Fibroblast of villous mesenchyme (primary cell): ENCODE data around the gene B4GALT1. TPM values are rescaled to one million over a fixed set of nuclear protein-coding genes. Genes with fewer than 3 reads are reported as not detected.
A peak's percentile ranks its signal among the peaks of the same experiment; 100 is the strongest.

Experiments used
- DNase-seq: peaks from one replicate; pipeline ENCODE4 v3.0.0-alpha.2; 2010; ENCODE audit warnings: low read depth
- H3K4me3 ChIP-seq: 2 replicates; pipeline ENCODE4 v1.5.1; 2011; ENCODE audit warnings: low read depth, mild to moderate bottlenecking, low read length
- total RNA-seq: library from RNA; depleted of rRNA; stranded (reverse); fragments of >200 nt; gene quantifications from 2 replicates; pipeline ENCODE4 v1.2.3, GENCODE V29; 2012
- TF ChIP-seq, protein P1 (sequence below): IDR thresholded peaks from 2 replicates; pipeline ENCODE4 v1.5.1; 2012; ENCODE audit warnings: low read depth, mild to moderate bottlenecking, low read length; ENCODE audit not compliant: insufficient read depth

B4GALT1 gene
- total RNA-seq, 1 donor: 28.5 TPM

DNA sequence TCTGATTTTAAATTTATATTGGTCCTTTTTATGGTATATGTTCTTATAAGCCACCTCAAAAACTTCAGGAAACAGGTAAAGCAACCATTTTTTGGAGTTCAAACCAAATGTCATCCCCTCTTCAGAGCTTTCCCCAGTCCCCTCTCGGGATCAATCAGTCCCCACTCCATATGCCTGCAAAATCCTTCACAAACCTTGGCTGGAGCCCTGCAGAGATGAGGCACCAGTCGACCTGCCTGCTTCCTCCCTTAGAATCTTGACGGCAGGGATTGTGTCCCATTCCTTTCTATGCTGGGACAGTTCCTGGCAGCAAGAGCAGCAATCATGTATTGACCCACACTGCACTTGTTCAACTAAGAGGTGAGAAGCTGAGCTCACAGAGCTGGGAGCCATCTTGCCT, 22.6 kb downstream of the B4GALT1 start:
- TF ChIP-seq, protein P1, sequence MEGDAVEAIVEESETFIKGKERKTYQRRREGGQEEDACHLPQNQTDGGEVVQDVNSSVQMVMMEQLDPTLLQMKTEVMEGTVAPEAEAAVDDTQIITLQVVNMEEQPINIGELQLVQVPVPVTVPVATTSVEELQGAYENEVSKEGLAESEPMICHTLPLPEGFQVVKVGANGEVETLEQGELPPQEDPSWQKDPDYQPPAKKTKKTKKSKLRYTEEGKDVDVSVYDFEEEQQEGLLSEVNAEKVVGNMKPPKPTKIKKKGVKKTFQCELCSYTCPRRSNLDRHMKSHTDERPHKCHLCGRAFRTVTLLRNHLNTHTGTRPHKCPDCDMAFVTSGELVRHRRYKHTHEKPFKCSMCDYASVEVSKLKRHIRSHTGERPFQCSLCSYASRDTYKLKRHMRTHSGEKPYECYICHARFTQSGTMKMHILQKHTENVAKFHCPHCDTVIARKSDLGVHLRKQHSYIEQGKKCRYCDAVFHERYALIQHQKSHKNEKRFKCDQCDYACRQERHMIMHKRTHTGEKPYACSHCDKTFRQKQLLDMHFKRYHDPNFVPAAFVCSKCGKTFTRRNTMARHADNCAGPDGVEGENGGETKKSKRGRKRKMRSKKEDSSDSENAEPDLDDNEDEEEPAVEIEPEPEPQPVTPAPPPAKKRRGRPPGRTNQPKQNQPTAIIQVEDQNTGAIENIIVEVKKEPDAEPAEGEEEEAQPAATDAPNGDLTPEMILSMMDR: no peak
- no peak overlapping the region for H3K4me3 ChIP-seq

DNA sequence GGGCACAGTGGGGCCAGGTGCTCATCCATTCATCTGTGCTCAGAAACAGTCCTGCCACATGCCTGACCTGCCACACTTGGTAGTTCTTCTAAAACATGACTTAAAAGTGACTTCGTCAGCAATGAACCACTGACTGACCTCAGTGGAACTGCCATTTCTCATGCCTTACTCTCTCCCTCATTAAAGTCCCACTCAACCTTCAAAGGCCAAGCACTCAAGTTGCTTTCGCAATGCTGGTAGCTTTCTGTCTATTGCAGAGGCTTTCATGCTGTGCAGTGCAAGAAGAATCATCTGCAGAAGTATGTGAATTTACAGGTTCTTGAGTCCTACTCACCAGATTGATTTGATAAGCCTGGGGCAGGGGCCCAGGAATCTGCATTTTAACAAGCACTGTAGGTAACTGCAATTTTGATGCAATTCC, 23.9 kb downstream of the B4GALT1 start:
- H3K4me3 ChIP-seq: no peak overlapping the region
- TF ChIP-seq, protein P1: no peak
- peak; percentile 96 for DNase-seq

More for the DNA sequence above, 22.6 kb downstream of the B4GALT1 start:
- no peak for DNase-seq

DNA sequence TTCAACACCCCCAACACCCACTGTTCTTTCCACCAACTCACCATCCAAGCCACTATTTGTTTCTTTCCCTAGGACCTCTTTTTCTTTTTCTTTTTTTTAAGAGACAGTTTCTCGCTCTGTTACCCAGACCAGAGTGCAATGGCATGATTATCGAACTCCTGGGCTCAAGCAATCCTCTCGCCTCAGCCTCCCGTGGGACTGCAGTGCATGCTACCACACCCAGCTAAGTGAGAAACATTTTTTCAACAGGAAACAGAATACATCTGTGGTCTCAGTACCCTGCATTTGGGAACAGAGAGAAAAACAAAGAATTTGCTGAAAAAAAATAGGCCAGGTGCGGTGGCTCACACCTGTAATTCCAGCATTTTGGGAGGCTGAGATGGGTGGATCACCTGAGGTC, 24.6 kb downstream of the B4GALT1 start:
- TF ChIP-seq, protein P1: no peak
- DNase-seq: no peak
- no peak overlapping the region for H3K4me3 ChIP-seq

DNA sequence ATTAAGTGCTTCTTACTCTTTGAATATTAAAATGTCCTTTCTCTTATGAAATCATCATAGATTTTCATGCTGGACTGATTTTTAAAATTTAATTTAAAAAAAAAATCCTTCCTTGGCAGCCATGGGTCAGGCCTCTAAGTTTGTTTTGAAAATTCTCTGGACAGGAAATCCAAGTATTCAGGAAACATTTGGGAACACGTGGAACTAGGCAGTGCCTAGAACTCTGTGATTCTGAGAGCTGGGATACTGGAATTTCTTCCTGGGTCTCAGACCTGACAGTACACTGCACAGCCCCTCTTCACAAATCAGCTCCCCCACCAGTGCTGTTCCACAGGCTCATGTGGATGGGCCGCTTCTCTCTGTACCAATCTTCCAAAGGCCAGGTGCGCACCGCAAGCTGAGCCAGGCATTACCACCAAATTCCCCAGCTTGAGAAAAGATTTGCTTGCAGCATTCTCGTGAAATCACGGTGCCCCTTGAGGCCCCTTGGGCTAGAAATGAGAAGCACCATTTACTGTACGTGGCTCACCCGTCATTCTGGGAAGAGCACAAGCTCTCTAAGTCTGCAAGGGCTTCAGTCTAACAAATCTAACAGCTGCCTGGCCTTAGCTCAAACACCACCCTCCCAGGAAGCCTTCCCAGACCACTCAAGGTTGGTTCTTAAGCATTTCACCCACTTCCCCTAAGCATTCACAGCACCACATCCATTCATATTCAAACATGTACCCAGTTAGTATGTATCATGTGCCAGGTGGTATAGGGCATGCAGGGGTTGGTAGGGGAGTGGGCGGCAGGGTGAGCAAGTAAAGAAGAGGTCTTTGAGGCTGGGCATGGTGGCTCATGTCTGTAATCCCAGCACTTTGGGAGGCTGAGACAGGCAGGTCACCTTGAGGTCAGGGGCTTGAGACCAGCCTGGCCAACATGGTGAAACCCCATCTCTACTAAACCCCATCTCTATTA, 26.5 kb downstream of the B4GALT1 start:
- TF ChIP-seq, protein P1: no peak
- DNase-seq: peak; percentile 43
- no peak overlapping the region for H3K4me3 ChIP-seq

DNA sequence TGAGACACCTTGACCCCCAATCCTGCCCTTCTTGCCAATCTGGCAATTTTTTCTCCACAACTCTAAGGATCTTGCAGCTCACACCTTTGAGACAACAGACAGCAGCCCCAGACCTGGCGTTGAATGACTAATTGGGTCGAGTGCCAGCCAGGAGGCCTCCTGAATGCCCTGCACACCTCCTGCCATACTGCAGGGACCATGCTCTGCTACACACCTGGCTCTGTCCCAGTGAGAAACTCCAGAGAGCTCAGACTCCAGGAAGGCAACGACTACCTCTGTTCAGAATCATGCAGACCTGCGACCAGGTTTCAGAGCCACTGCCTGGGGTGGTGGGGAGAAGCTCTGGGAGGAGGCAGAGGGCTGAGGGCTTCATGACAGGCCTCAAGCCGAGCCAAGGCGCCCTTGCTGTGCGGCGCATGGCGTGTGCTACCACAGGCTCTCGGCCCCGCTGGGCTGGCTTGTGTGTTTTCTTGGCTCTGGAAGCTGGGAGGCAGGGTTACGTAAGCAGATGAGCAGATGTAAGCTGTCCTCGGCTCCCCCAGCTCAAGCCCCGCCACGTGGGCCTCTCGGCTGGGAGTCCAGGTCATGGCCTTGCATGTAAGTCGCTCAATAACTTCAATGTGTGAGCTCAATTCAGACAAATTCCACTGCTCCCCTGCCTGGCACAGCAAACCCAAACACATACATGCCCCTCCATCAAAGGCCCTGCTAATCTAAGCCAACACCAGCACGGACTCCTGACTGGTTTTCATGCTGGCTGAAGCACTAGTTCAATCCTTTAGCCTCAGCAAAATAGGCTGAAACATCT, 27.5 kb downstream of the B4GALT1 start:
- H3K4me3 ChIP-seq: no peak overlapping the region
- TF ChIP-seq, protein P1: no peak
- DNase-seq: peak; percentile 99

DNA sequence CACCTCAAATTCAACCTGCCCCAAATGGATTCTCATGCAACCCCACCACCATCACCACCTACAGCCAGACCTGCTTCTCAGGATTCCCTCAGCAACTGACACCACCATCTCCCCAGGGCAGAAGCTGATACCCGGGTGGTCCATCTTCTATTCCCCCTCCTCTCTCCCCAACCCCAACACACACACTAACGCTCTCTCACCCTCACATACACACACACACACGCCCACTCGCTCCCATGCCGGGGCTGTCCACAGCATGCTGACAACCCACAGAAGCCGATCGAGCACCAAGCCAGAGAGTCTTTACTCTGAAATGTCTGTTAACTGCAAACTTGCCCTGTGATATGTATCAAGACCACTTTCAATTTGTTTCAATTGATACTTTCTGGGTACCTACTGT, 28.4 kb downstream of the B4GALT1 start:
- H3K4me3 ChIP-seq: no peak overlapping the region
- no peak for DNase-seq
- TF ChIP-seq, protein P1: no peak
